ENCODE results near the gene NHSL2. TPM values are rescaled to one million over a fixed set of nuclear protein-coding genes. Genes with fewer than 3 reads are reported as not detected.

Gene NHSL2
- total RNA-seq, 2 donors from 2014 or later, result 1.6 to 2.9 TPM

DNA sequence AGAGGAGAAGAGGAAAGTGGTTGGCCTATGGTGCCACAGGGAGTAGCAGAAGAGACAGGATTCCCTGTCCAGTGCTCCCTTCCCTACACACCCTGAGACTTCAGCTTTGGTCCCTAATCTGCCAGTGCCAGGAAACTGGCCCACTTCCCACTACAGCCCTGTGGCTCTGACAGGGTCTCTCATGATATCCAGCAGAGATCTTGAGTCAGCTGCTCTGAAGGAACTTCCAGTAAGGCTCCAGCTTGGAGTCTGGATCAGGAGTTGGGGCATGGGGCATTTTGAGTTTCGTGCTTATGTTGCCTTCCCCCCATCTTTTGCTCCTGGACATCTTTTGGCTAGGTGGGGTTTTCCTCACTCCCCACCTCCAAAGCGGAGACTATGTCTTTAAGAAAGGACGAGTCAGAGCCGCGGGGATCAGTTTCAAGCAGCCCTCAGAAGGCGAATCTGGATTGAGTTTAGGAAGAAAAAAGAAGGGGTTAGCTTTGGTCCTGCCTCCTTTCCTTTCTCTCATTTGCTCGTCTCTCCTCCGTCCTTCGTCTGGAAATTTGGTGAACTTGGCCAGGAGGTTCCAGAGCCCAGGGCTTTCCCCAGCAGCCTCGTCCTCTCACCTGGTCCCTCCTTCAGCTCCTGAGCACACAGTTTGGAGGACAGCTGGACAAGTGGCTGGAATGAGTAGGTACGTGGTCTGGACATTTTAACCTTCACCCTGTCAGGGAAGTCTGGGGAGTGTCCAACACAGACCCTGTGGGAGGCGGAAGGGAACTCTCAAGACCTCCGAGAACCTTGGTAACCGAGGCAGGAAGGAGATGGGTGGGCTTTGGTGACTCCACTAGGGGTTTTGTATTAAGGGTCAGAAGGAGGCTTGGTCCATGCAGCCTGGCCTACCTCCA lies 116.6 kb downstream of the NHSL2 start:
- no peaks in the 10 kb centered on the region for H3K27me3 ChIP-seq
- H3K4me3 ChIP-seq, result no peak overlapping the region
- H3K9me3 ChIP-seq, result no peaks in the 10 kb centered on the region
- H3K27ac ChIP-seq, result no peak overlapping the region
- peaks cover 15% of the 10 kb centered on the region for H3K4me1 ChIP-seq
- TF ChIP-seq, protein P1, sequence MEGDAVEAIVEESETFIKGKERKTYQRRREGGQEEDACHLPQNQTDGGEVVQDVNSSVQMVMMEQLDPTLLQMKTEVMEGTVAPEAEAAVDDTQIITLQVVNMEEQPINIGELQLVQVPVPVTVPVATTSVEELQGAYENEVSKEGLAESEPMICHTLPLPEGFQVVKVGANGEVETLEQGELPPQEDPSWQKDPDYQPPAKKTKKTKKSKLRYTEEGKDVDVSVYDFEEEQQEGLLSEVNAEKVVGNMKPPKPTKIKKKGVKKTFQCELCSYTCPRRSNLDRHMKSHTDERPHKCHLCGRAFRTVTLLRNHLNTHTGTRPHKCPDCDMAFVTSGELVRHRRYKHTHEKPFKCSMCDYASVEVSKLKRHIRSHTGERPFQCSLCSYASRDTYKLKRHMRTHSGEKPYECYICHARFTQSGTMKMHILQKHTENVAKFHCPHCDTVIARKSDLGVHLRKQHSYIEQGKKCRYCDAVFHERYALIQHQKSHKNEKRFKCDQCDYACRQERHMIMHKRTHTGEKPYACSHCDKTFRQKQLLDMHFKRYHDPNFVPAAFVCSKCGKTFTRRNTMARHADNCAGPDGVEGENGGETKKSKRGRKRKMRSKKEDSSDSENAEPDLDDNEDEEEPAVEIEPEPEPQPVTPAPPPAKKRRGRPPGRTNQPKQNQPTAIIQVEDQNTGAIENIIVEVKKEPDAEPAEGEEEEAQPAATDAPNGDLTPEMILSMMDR (IDR thresholded peaks at IDR 0.05), result no peak
- no peak for TF ChIP-seq POLR2A (IDR thresholded peaks at IDR 0.05)
- intact Hi-C loops (cut with DNase I), result no loop called here
- no peak for DNase-seq
- ATAC-seq, result no peak
- 81% methylated on average over 10 to 12 of the region's 14 CpGs for WGBS, 2 donors
- H3K36me3 ChIP-seq (replicated peaks in 1 of 2; ENCODE audit: insufficient read depth in 1 of 2, low read depth in 2 of 2), result no peaks in the 10 kb centered on the region

DNA sequence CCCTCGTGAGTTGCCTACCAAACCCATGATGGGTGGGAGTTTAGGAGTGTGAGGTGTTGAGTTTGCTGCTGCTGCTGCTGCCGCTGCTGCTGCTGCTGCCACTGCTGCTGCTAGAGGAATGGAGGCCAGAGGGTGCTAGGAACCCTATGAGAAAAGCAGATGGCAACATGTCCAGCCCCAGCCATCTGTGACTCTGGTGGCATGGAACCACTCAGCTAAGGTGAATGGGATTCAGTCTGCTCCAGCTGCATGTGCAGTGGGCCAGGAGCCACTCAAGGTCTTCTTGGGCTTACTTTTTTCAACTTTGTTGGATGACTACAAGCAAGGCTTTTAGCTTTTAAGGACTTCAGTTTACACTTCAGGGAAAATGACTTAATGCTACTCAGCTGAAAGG lies 117.3 kb downstream of the NHSL2 start:
- H3K4me3 ChIP-seq, result no peak overlapping the region
- ATAC-seq (no peak), DNase-seq (no peak)
- no peaks in the 10 kb centered on the region for H3K9me3 ChIP-seq
- H3K36me3 ChIP-seq (replicated peaks in 1 of 2; ENCODE audit: insufficient read depth in 1 of 2, low read depth in 2 of 2), result no peaks in the 10 kb centered on the region
- no peak for TF ChIP-seq POLR2A (IDR thresholded peaks at IDR 0.05)
- TF ChIP-seq, protein P1 (IDR thresholded peaks at IDR 0.05), result no peak
- intact Hi-C loops (cut with DNase I), result no loop called here
- H3K27ac ChIP-seq, result no peak overlapping the region
- no peaks in the 10 kb centered on the region for H3K27me3 ChIP-seq
- WGBS, 2 donors, result 85% methylated on average over 2 of the region's 2 CpGs; no CpG with 5 or more reads in 1 of the 2 donors
- peaks cover 15% of the 10 kb centered on the region for H3K4me1 ChIP-seq

DNA sequence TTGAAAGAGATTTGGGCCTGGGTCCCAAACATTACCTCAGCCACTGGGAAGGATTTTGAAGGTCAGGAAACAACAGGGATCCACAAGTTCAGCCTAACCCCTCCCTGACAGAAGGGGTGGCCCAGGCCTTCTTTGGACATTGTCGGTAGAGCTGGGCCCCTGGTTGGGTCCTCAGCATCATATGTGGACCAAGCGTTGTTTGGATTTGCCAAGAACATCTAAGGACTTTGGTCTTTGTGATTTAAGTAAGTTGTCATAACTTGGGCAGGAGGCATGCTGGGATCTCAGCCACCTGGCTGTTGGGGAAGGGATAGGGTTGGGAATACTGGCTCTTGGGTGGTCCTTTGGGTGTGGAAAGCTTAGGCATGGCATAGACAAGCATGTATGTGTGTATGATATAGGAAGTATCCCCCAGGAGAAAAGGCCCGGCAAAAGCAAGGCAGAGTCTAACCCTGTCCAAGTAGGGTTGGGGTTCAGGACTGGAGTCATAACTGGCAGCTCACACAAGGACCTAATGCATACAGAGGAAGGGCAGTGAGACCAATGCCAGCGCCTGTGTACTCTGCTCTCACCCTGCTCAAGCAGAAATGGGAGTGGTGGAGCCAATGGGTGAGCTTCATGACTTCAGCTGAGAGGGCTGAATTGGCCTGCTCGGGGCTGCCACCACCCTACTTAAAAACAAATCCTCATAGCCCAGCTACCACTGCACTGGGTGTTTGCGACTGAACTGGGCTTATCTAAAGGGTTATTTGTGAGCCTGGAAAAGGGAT lies 118.2 kb downstream of the NHSL2 start:
- intact Hi-C loops (cut with DNase I), result no loop called here
- H3K27me3 ChIP-seq, result no peaks in the 10 kb centered on the region
- DNase-seq (no peak), ATAC-seq (no peak)
- no peaks in the 10 kb centered on the region for H3K36me3 ChIP-seq (replicated peaks in 1 of 2; ENCODE audit: insufficient read depth in 1 of 2, low read depth in 2 of 2)
- no peaks in the 10 kb centered on the region for H3K9me3 ChIP-seq
- H3K4me3 ChIP-seq, result no peak overlapping the region
- no peak for TF ChIP-seq POLR2A (IDR thresholded peaks at IDR 0.05)
- TF ChIP-seq, protein P1 (IDR thresholded peaks at IDR 0.05), result no peak
- peaks cover 15% of the 10 kb centered on the region for H3K4me1 ChIP-seq
- WGBS, 2 donors, result 94 to 100% methylated on average over 2 to 4 of the region's 6 CpGs
- H3K27ac ChIP-seq, result no peak overlapping the region

DNA sequence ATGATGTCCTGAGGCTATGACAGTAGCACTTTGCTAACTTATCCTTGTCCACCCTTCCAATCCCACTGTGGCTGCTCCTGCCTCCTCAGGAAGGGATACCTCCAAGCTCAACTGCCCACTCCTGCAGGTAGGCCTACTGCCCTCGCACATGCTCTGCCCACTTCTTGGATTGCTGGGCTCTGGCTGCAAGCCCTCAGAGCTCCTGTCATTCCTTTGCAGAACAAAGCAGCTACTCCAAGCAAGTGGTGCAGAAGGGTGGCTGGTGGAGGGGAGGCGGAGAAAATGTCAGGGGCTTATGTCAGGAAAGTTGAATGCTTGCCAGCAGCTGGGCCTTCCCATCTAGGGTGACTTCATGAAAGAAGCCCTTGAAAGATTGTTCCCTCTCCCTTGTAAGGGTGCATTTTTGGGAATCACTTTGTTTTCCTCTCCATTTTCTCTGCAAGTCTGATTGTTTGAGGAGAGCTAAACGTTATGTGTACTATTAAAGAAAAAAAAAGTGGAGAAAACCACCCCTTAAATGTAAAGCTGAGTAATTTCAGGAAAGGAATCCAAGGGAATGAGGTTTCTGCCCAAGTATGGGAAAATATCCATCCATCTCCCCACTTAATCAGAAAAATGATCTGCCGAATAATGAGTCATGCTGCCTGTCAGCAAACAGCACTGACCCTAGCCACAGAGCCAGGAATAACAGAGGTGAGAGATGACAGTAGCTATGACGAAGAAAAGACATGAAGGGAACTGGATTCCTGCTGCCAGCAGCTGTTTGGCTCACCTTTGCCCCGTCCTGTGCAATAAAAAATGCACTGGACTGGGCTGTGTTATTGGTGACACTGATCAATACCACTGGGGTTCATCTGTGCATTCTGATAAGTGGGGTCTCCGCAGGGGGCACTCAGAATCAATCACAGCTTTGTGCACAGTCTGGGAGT lies 119.1 kb downstream of the NHSL2 start:
- H3K36me3 ChIP-seq (replicated peaks in 1 of 2; ENCODE audit: insufficient read depth in 1 of 2, low read depth in 2 of 2), result no peaks in the 10 kb centered on the region
- H3K4me3 ChIP-seq, result no peak overlapping the region
- H3K4me1 ChIP-seq, result peaks cover 15% of the 10 kb centered on the region
- no peaks in the 10 kb centered on the region for H3K9me3 ChIP-seq
- no peaks in the 10 kb centered on the region for H3K27me3 ChIP-seq
- 19 to 37% methylated on average over 5 to 7 of the region's 7 CpGs for WGBS, 2 donors
- peak; percentile 35 for ATAC-seq
- intact Hi-C loops (cut with DNase I), result no loop called here
- no peak for TF ChIP-seq POLR2A (IDR thresholded peaks at IDR 0.05)
- TF ChIP-seq, protein P1 (IDR thresholded peaks at IDR 0.05), result no peak
- peak overlapping the region in 2 of 4 donors; percentile 23 to 25 for H3K27ac ChIP-seq
- peak in 2 of 4 donors; percentile 7 to 31 for DNase-seq

Data from body of pancreas (tissue), 4 donors.